ENCODE data around the gene COMP. TPM values are rescaled to one million over a fixed set of nuclear protein-coding genes. Genes with fewer than 3 reads are reported as not detected.

Gene COMP
- total and polyA plus RNA-seq, 10 of the 15 experiments (the other 5 are each of a cell fraction or from before 2014, with no cell fraction given): 0.17 TPM; not detected in 9

GRCh38 chr19:18735324-18735723 is 55.8 kb downstream of the COMP start:
- 46% methylated on average over 9 of the region's 14 CpGs for WGBS (ENCODE audit: insufficient coverage, insufficient replicate concordance, low lambda C conversion rate, missing lambda C conversion rate)
- no peaks in the 10 kb centered on the region for H3K27me3 ChIP-seq (replicated peaks in 1 of 2; ENCODE audit: control insufficient read depth in 2 of 2, insufficient read depth in 2 of 2, low read length in 1 of 2)
- H3K9ac ChIP-seq (ENCODE audit: control insufficient read depth, insufficient read depth, low read length): no peak overlapping the region
- no peak overlapping the region for H2AFZ ChIP-seq (ENCODE audit: control insufficient read depth, low read depth, low read length)
- no peak overlapping the region for H3K4me2 ChIP-seq (ENCODE audit: control insufficient read depth, insufficient read depth)
- H3K4me3 ChIP-seq: no peak overlapping the region
- H3K9me3 ChIP-seq (replicated peaks; ENCODE audit: control insufficient read depth, insufficient read depth, low read length): no peaks in the 10 kb centered on the region
- no peak for FAIRE-seq
- RAD21 ChIA-PET (ENCODE audit: unreplicated experiment): no interaction called here
- in situ Hi-C loops (cut with MboI) (no loop called here), intact Hi-C loops (cut with micrococcal nuclease; ENCODE audit: unreplicated experiment) (no loop called here)
- no peak for ATAC-seq
- H3K4me1 ChIP-seq (ENCODE audit: control insufficient read depth, insufficient read depth, low read length): no peaks in the 10 kb centered on the region
- no peak overlapping the region for H3K27ac ChIP-seq (ENCODE audit: control insufficient read depth, insufficient read depth)
- H3K79me2 ChIP-seq (ENCODE audit: control insufficient read depth, insufficient read depth, low read length): no peaks in the 10 kb centered on the region
- no peak for DNase-seq (ENCODE audit: low read depth, low spot score)
- H3K36me3 ChIP-seq (ENCODE audit: control insufficient read depth in 2 of 2, insufficient read depth in 2 of 2, low read length in 1 of 2): no peaks in the 10 kb centered on the region
- SMC1A ChIA-PET (ENCODE audit: uncharacterized antibody, unreplicated experiment): no interaction called here
- CTCF ChIA-PET: interaction anchor here (0.6 kb wide), 1 partner anchor 786 kb away, joined by 3 read pairs; no protein-coding TSS in a partner anchor
- no peaks in the 10 kb centered on the region for H4K20me1 ChIP-seq (ENCODE audit: control insufficient read depth, insufficient read depth)
- BruUV-seq (replicated peaks): no TSS peak
- POLR2A ChIA-PET: no interaction called here
- TF ChIP-seq E2F8 (IDR thresholded peaks at IDR 0.05; ENCODE audit: low read depth, partially characterized antibody) (no peak), ZBTB11 (CRISPR knock-in tag; IDR thresholded peaks at IDR 0.05) (no peak), TCF3 (IDR thresholded peaks at IDR 0.05; ENCODE audit: borderline replicate concordance, insufficient read depth, low read depth, low read length) (no peak), IRF3 (IDR thresholded peaks at IDR 0.05) (no peak), CUX1 (IDR thresholded peaks at IDR 0.05; ENCODE audit: insufficient replicate concordance, low read depth, low read length) (no peak), ZNF592 (IDR thresholded peaks at IDR 0.05) (no peak)

All from GM12878 (cell line).